ENCODE data around the gene MYO15B.

DNA sequence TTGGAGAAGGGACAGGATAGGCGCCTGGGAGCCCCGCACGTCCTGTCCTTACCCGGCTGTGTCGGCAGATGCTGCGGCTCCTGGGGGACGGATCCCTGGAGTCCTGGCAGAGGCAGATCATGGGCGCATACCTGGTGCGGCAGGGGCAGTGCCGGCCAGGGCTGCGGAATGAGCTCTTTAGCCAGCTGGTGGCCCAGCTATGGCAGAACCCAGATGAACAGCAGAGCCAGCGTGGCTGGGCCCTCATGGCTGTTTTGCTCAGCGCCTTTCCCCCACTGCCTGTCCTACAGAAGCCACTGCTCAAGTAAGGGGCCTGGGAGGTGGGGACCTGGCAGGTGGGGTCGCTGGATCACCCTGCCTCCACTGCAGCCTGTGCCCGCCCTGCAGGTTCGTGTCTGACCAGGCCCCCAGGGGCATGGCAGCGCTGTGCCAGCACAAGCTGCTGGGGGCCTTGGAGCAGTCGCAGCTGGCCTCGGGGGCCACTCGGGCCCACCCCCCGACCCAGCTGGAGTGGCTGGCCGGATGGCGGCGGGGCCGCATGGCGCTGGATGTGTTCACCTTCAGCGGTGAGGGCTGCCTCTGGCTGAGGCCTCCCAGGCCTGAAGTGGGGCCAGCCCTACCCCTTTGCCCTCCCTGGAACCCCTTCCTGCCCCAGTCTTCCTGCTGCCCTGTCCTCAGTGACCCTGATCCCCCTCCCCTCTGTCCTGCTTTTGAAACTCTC lies 25.5 kb downstream of the MYO15B start:
- TF ChIP-seq, protein P1, sequence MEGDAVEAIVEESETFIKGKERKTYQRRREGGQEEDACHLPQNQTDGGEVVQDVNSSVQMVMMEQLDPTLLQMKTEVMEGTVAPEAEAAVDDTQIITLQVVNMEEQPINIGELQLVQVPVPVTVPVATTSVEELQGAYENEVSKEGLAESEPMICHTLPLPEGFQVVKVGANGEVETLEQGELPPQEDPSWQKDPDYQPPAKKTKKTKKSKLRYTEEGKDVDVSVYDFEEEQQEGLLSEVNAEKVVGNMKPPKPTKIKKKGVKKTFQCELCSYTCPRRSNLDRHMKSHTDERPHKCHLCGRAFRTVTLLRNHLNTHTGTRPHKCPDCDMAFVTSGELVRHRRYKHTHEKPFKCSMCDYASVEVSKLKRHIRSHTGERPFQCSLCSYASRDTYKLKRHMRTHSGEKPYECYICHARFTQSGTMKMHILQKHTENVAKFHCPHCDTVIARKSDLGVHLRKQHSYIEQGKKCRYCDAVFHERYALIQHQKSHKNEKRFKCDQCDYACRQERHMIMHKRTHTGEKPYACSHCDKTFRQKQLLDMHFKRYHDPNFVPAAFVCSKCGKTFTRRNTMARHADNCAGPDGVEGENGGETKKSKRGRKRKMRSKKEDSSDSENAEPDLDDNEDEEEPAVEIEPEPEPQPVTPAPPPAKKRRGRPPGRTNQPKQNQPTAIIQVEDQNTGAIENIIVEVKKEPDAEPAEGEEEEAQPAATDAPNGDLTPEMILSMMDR (IDR thresholded peaks at IDR 0.05), result no peak
- TF ChIP-seq POLR2A (IDR thresholded peaks at IDR 0.05), result no peak

Measured in uterus (tissue), 2 donors.